ENCODE measurements around the gene CHST11. TPM values are rescaled to one million over a fixed set of nuclear protein-coding genes. Genes with fewer than 3 reads are reported as not detected.

Gene CHST11
- total RNA-seq, 1 experiment from 2014 or later = 6.7 TPM

- H3K27me3 Mint-ChIP-seq (ENCODE audit: low read depth) = no peaks in the 10 kb centered on the region
- peaks cover 10% of the 10 kb centered on the region for H3K4me1 ChIP-seq (ENCODE audit: insufficient read depth, low read length)
- H3K56ac ChIP-seq (ENCODE audit: insufficient read length, low read depth, low read length) = no peak overlapping the region
- no peak overlapping the region for H2AK5ac ChIP-seq (ENCODE audit: insufficient read length, low read length)
- no peaks in the 10 kb centered on the region for H3K79me2 ChIP-seq (ENCODE audit: insufficient read depth, low read length)
- H4K20me1 ChIP-seq (ENCODE audit: control insufficient read depth, insufficient read depth, insufficient read length) = no peaks in the 10 kb centered on the region
- H2BK12ac ChIP-seq (ENCODE audit: insufficient read length, low read depth, low read length) = no peak overlapping the region
- no peak overlapping the region for H3K4ac ChIP-seq (ENCODE audit: low read depth, low read length)
- peaks cover 0 to 4% of the 10 kb centered on the region in 2 experiments; a peak in 1 of 5 replicates for H3K9me3 Mint-ChIP-seq
- no peak overlapping the region for H3K27ac ChIP-seq (ENCODE audit: insufficient read length, low read depth, low read length)
- no peak overlapping the region for H3K4me2 ChIP-seq (ENCODE audit: insufficient read depth, insufficient read length, low read length)
- no peak overlapping the region for H3K4me3 Mint-ChIP-seq
- no peak for TF ChIP-seq CTCF (conservative IDR thresholded peaks at IDR 0.05)
- H2BK15ac ChIP-seq (ENCODE audit: low read depth, low read length) = no peak overlapping the region
- H3K14ac ChIP-seq (ENCODE audit: insufficient read depth, low read length) = no peak overlapping the region
- no peak overlapping the region for H4K91ac ChIP-seq (ENCODE audit: insufficient read length, low read depth, low read length)
- H3T11ph ChIP-seq (ENCODE audit: low read length) = no peak overlapping the region
- H3K4me1 Mint-ChIP-seq = peaks cover 37 to 41% of the 10 kb centered on the region in 2 experiments
- no peak overlapping the region for H2BK20ac ChIP-seq (ENCODE audit: low read depth, low read length, poor library complexity, severe bottlenecking)
- H3K18ac ChIP-seq (ENCODE audit: insufficient read length, low read depth, low read length) = no peak overlapping the region
- H4K5ac ChIP-seq (ENCODE audit: insufficient read length, low read depth, low read length) = no peak overlapping the region
- H3K9me3 ChIP-seq (ENCODE audit: control insufficient read depth, low read depth, low read length) = no peaks in the 10 kb centered on the region
- no peaks in the 10 kb centered on the region for H3K79me1 ChIP-seq (ENCODE audit: insufficient read depth, low read depth, low read length, poor library complexity, severe bottlenecking)
- no peak overlapping the region for H2AFZ ChIP-seq (ENCODE audit: low read length)
- no peak overlapping the region for H4K8ac ChIP-seq (replicated peaks; ENCODE audit: insufficient read length, low read depth, low read length)
- no peak overlapping the region for H2BK5ac ChIP-seq (ENCODE audit: insufficient read length, low read length)
- no peaks in the 10 kb centered on the region for H3K23me2 ChIP-seq (ENCODE audit: insufficient read length, low read depth, low read length, poor library complexity, severe bottlenecking)
- WGBS (ENCODE audit: extremely low coverage, insufficient read length, low lambda C conversion rate) = no CpG with 5 or more reads among the region's 4 CpGs
- no peak overlapping the region for H3K27ac Mint-ChIP-seq
- DNase-seq = no peak
- no peak overlapping the region for H2BK120ac ChIP-seq (ENCODE audit: low read depth, low read length, poor library complexity, severe bottlenecking)
- no peak overlapping the region for H3K9ac ChIP-seq (ENCODE audit: extremely low read depth, insufficient read length, low read length)
- H3K36me3 Mint-ChIP-seq (ENCODE audit: insufficient read depth in 1 of 3, low read depth in 3 of 3) = peaks cover 0 to 2% (median 0%) of the 10 kb centered on the region in 3 experiments; a peak in 1 of 7 replicates
- no peak overlapping the region for H3K23ac ChIP-seq (ENCODE audit: insufficient read length, low read depth, low read length)
- H3K27me3 ChIP-seq (ENCODE audit: insufficient read depth, low read length) = no peaks in the 10 kb centered on the region
Measured at GRCh38 chr12:104600036-104600712, 143.4 kb downstream of the CHST11 start.
